Stimulated activated CD4-positive, alpha-beta T cell treated with anti-CD3 and anti-CD28 coated beads, Interleukin-4, amount 100 ng/mL, for 24 hours (primary cell): ENCODE measurements around the gene ZNF559.
"Not testable (repeated sequence)": the region's sequence is repeated elsewhere in the genome, so short reads cannot be mapped to it uniquely, and the experiment has no call there.

Experiments
- DNase-seq: peaks from one replicate; pipeline ENCODE4 v3.0.0-alpha.2; 2020

Gene ZNF559

DNA sequence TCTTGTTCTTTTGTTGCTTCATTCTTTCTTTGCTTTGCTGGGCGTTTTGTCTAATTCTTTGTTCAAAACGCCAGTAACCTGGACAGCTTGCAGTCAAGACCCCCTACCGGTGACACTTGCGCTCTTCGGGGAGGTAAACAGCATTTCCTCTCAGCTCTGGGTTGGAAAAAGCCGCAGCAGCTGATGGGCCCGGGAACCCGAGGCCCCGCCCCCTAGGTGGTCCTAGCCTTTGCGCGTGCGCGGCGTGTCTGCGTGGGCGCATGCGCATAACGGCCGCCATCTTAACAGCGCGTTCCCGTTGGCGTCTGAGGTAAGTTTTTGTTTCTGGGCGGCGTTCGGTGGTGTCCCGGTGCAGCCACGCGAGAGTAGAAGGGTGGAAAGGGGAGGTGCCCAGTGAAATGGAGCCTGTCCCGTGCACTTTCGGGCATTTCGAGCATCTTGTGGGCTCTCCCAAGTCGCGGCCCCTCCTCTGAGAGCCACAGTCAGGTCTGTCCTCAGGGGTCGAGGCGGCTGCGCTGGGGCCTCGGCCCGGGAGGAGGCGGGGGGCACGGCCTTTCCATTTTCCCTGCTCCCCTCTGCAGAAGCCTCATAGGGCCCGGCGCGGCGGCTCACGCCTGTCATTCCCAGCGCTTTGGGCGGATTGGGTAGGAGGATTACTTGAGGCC, at the start of gene ZNF559:
ZNF559 (plus strand) TSS at position 261 of the 665 bp plus-strand sequence. CDS start 14,371 bp downstream, outside the sequence.
- DNase-seq, result peak; percentile 96

DNA sequence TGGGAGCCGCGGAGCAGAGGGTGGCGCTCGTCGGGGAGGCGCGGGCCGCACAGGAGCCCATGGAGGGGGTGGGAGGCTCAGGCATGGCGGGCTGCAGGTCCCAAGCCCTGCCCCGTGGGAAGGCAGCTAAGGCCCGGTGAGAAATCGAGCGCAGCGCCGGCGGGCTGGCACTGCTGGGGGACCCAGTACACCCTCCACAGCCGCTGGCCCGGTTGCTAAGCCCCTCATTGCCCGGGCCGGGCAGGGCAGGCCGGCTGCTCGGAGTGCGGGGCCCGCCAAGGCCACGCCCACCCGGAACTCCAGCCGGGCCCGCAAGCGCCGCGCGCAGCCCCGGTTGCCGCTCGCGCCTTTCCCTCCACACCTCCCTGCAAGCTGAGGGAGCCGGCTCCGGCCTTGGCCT, 40.5 kb upstream of the ZNF559 start:
- DNase-seq, result not testable (repeated sequence)

DNA sequence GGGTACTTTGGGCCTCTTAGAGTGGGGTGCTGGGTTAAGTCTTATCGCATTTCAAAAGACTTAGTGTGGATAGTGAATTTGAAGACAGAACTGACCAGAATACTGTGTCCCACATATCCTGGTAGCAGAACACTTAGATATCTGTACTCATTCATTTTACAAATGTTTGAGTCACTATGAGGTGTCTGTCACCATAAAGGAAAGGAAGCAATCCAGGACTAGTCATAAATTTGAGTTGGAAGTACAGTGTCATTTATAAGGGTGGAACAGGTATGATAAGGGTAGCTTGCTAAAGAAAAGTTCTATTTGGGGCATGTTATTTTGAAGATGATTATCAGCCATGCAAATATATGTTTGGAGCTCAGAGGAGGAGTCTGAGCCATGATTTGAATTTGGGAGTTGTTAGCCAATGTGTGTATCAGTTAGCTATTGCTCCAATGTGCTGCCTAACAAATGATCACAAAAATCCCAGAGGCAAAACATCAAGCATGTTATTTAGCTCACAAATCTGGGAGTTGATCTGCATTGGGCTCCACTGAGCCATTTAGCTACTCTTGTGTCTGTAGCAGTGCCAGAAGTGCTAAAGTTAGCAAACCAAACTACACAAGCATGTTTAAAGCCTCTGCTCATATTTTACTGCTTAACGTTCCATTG, 34.6 kb upstream of the ZNF559 start:
- no peak for DNase-seq

DNA sequence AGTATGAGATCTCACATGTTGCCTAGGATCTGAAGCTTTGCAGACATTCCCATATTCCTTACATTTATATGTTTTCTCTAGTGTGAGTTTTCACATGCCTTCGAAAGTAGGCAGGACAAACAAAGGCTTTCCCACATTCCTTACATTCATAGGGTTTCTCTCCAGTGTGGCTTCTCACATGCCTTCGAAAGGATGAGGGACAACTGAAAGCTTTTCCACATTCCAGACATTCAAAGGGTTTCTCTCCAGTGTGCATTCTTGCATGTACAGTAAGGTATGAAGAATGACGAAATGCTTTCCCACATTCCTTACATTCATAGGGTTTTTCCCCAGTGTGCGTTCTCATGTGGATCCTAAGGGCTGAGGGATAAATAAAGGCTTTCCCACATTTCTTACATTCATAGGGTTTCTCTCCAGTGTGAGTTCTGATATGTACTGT, 28.5 kb upstream of the ZNF559 start:
- no peak for DNase-seq

DNA sequence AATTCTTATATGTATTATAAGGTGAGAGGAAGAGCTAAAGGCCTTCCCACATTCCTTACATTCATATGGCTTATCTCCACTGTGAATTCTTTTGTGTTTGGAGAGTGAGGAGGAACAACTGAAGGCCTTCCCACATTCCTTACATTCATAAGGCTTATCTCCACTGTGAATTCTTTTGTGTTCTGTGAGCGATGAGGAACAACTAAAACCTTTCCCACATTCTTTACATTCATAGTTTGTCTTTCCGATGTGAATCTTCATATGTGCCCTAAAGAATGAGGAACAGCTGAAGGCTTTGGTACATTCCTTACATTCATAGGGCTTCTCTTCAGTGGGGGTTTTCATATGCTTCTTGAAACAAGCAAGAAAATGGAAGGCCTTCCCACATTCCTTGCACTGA, 27.6 kb upstream of the ZNF559 start:
- DNase-seq, result no peak

DNA sequence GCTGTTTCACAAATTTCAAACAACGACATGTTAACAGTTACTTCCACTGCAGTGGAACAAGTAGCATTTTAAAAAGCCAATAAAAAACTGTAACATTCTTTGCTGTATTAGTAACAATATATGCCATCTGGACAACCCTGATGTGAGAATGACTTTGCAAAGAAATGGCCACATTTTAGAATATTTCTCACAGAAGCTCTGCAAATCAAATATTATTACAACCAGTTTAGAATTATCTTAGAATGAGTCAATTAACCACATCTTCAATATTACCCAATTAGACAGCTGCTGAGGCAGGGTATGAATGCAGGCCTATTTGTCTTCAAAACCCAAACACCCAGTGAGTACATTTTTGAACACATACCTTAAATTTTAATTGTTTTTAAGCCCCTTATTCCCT, 17.5 kb upstream of the ZNF559 start:
- DNase-seq, result no peak

- DNase-seq, result no peak
Measured at GRCh38 chr19:9308091-9308770, 15.7 kb upstream of the ZNF559 start.

DNA sequence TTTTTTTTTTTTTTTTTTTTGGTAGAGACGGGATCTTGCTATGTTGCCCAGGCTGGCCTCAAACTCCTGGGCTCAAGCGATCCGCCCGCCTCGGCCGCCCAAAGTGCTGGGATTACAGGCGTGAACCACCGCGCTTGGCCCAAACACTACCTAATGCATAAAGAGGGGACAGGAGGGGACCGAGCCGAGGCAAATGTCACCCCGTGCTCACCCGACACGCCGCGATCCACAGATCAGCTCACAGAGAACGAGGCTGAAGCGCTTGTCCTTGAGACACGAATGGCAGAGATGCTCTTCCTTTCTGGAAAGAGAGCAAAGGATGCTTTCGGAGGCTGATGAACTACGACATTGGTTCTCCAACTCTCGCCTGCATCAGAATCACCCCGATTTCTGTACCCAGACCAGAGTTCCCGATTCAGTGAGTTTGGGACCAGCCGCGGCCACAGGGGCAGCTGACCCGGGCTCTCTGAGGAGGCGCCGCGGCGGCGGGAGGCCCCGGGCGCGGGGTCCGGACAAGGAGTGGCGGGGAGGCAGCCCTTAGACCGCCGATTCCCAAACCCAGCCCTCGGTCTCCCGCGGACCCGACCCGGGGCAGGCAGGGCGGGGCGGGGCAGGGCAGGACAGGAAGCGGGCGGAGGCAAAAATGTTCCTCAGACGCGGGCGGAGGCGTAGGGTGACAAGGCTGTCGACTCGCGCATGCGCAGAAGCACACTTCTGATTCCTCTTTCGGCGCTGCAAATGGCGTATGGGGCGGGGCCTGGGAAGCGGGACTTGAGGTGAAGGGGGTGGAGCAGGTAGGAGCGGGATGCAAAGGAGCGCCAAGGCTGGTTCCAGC, 14.6 kb upstream of the ZNF559 start, which contains the start of gene ZNF699:
ZNF699 (minus strand) TSS at position 700 of the 835 bp plus-strand sequence. CDS start 4,719 bp downstream, outside the sequence.
- DNase-seq, result peak; percentile 99

- DNase-seq, result peak; percentile 88
Measured at GRCh38 chr19:9309974-9310446, 14.0 kb upstream of the ZNF559 start.

DNA sequence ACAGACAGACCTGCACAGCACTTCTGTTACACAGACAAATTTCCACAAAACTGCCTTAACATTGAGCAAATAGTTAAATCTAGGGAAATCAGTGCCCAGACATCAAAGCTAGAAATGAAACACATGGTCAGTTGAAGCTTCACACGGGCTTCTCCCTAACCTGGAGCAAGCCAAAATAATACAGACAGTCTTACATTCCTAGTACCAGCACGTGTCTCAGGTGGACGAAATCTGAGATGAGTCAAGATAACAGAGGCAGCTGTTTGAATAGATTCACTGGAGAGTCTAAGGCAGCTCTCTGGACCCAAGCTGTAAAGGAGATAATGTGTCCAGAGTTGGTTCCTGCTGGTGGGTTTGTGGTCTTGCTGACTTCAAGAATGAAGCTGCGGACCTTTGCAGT, 10.2 kb upstream of the ZNF559 start:
- DNase-seq, result no peak

DNA sequence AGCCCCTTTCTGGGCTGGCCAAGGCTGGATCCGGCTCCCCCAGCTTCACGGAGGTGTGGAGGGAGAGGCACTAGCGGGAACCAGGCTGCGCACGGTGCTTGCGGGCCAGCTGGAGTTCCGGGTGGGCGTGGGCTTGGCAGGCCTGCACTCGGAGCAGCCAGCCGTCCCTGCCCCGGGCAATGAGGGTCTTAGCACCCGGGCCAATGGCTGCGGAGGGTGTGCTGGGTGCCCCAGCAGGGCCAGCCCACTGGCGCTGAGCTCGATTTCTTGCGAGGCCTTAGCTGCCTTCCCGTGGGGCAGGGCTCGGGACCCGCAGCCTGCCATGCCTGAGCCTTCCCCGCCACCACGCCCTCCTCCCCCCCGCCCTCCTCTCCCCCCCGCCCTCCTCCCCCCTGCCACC, 2.6 kb upstream of the ZNF559 start:
- no peak for DNase-seq

DNA sequence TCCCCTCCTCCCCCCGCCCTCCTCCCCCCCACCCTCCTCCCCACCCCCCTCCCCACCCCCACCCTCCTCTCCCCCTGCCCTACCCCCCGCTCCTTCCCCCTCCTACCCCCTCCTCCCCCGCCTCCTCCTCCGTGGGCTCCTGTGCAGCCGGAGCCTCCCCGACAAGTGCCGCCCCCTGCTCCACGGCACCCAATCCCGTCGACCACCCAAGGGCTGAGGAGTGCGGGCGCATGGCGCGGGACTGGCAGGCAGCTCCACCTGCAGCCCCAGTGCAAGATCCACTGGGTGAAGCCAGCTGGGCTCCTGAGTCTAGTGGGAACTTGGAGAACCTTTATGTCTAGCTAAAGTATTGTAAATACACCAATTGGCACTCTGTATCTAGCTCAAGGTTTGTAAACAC, 2.2 kb upstream of the ZNF559 start:
- not testable (repeated sequence) for DNase-seq

DNA sequence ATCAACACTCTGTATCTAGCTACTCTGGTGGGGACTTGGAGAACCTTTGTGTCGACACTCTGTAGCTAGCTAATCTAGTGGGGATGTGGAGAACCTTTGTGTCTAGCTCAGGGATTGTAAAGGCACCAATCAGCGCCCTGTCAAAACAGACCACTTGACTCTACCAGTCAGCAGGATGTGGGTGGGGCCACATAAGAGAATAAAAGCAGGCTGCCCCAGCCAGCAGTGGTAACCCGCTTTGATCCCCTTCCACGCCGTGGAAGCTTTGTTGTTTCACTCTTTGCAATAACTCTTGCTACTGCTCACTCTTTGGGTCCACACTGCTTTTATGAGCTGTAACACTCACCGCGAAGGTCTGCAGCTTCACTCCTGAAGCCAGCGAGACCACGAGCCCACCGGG, 1.8 kb upstream of the ZNF559 start:
- not testable (repeated sequence) for DNase-seq

GRCh38 chr19:9323557-9323918, 441 bp upstream of the ZNF559 start:
- DNase-seq, result peak; percentile 54

GRCh38 chr19:9324584-9324962, 594 bp downstream of the ZNF559 start:
- no peak for DNase-seq

- no peak for DNase-seq
Measured at GRCh38 chr19:9329999-9330398, 6.0 kb downstream of the ZNF559 start.

DNA sequence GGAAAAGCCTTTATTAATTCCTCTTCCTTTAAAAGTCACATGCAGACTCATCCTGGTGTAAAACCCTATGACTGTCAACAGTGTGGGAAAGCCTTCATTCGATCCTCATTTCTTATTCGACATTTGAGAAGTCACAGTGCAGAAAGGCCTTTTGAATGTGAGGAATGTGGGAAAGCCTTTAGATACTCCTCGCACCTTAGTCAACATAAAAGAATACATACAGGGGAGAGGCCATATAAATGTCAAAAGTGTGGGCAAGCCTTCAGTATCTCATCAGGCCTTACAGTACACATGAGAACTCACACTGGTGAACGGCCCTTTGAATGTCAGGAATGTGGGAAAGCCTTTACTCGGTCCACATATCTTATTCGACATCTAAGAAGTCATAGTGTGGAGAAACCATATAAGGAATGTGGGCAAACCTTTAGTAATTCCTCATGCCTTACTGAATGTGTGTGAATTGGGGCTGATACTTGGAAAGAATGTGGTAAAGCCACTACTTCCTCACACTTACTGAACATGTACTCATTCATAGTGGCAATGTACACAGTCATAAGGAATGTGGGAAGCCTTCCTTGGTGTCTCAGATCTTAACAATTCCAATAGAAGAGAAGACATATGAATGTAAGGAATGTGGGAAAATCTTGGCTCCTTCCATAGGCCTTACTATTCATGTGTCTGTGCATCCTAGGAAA, 18.8 kb downstream of the ZNF559 start:
- DNase-seq, result no peak

- no peak for DNase-seq
Measured at GRCh38 chr19:9345005-9345404, 21.0 kb downstream of the ZNF559 start.

DNA sequence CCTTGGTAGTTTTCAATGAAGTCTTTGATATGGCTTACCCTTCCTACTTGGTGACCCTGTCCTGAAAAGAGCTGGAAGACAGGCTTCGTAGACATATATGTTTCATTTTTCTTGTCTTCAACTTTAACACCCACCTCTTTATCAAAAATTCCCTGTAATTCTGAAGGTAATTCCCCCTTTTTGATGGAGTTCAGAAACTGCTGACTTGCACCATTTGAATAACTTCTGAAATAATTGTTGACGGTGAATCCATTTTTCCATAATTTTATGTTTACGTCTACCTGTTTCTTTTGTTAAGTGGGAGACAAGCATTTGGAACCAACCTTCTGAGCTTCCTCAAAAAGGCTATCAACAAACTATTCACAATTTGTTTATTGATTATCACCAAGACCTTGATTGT, 24.3 kb downstream of the ZNF559 start:
- DNase-seq, result no peak

GRCh38 chr19:9348671-9349070, 24.7 kb downstream of the ZNF559 start:
- DNase-seq, result no peak

- DNase-seq, result no peak
Measured at GRCh38 chr19:9352505-9352904, 28.5 kb downstream of the ZNF559 start.

- DNase-seq, result no peak
Measured at GRCh38 chr19:9353011-9353410, 29.0 kb downstream of the ZNF559 start.
